Activated CD8-positive, alpha-beta T cell treated with anti-CD3 and anti-CD28 coated beads for 36 hours (primary cell): Measurements from ENCODE around the gene IQCF5. TPM values are rescaled to one million over a fixed set of nuclear protein-coding genes. Genes with fewer than 3 reads are reported as not detected.

Experiments
- ATAC-seq: fragments of 200-7000 bp; cut with Tn5 transposase; one replicate; pipeline ENCODE4 v1.10.0; 2021; ENCODE audit warnings: mild to moderate bottlenecking, moderate library complexity
- CTCF ChIA-PET: fragments of 350-600 bp; sonication (Branson Sonifier 250); formaldehyde crosslinking; loops from one replicate; lab custom pipeline; 2021; ENCODE audit warnings: antibody characterized with exemption; lab: Charles Lee
- POLR2A ChIA-PET: fragments of 350-600 bp; sonication (Branson Sonifier 250); formaldehyde crosslinking; loops from one replicate; lab custom pipeline; 2021; ENCODE audit warnings: antibody characterized with exemption; lab: Charles Lee
- DNase-seq: peaks from one replicate; pipeline ENCODE4 v3.0.0-alpha.2; 2020
- H3K27ac Mint-ChIP-seq: one replicate; pipeline ENCODE4 v1.8.0; 2021; ENCODE audit warnings: mild to moderate bottlenecking, mixed read lengths
- H3K27me3 Mint-ChIP-seq: one replicate; pipeline ENCODE4 v1.8.0; 2021; ENCODE audit warnings: mixed read lengths
- H3K36me3 Mint-ChIP-seq: one replicate; pipeline ENCODE4 v1.8.0; 2021; ENCODE audit warnings: low read depth, mixed read lengths
- H3K4me1 Mint-ChIP-seq: one replicate; pipeline ENCODE4 v1.8.0; 2021; ENCODE audit warnings: low read depth, mixed read lengths
- H3K4me3 Mint-ChIP-seq: one replicate; pipeline ENCODE4 v1.8.0; 2021; ENCODE audit warnings: mild to moderate bottlenecking, moderate library complexity, mixed read lengths
- H3K9me3 Mint-ChIP-seq: one replicate; pipeline ENCODE4 v1.8.0; 2021; ENCODE audit warnings: mixed read lengths
- intact Hi-C: fragments of 100-400 bp; cut with micrococcal nuclease; formaldehyde crosslinking; loops from one replicate; pipeline ENCODE4 v1.10.0; 2022
- total RNA-seq, 2 experiments: library from RNA; stranded (reverse); gene quantifications; one replicate each; pipeline ENCODE4 v1.2.3, GENCODE V29; 2021
- TF ChIP-seq, protein P1 (sequence below): fragments of 200-600 bp; IDR thresholded peaks from one replicate; pipeline ENCODE4 v1.8.0; 2022; ENCODE audit warnings: antibody characterized with exemption, mild to moderate bottlenecking

Gene IQCF5
- total RNA-seq, 2 experiments from 2014 or later, result not detected

DNA sequence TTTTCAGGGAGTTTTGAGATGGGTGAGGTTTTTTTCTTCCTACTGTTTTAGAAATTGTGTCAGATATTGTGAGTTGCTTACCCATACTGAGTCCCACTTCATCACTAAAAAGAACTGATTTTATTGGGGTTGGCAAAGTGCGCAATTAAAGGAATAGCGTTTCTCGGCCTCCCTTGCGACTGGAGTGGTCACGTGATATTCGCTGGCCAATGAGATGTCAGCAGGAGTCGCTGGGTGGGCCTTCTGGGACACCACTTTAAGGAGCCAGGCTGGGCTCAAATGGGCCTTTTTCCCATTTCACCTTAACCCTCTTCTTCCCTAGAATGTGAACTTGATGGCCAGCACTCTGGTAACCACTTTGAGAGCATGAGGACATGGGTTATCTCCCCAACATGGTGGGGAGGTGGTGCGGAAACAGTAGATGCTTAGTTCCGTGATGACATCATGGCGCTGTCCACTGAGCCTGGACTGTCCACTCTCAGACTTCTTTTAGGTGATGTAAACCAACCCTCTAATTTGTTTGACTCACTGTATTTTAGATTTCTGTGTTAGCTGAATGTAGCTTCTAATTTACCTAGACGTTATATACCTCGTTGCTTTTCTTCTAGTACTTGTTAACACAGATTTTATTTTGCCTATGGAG lies 13.2 kb upstream of the IQCF5 start:
- Mint-ChIP-seq H3K4me3 (no peak overlapping the region), H3K9me3 (no peaks in the 10 kb centered on the region), H3K4me1 (peaks cover 4% of the 10 kb centered on the region), H3K36me3 (no peaks in the 10 kb centered on the region), H3K27me3 (peaks cover 1% of the 10 kb centered on the region), H3K27ac (no peak overlapping the region)
- DNase-seq (no peak), ATAC-seq (no peak)
- ChIA-PET POLR2A (no interaction called here), CTCF (interaction anchor here (1.0 kb wide), 1 partner anchor 53 kb away, joined by 3 read pairs; the partner anchor contains the start of genes PARP3 and RRP9)
- intact Hi-C loops, result no loop called here
- TF ChIP-seq, protein P1, sequence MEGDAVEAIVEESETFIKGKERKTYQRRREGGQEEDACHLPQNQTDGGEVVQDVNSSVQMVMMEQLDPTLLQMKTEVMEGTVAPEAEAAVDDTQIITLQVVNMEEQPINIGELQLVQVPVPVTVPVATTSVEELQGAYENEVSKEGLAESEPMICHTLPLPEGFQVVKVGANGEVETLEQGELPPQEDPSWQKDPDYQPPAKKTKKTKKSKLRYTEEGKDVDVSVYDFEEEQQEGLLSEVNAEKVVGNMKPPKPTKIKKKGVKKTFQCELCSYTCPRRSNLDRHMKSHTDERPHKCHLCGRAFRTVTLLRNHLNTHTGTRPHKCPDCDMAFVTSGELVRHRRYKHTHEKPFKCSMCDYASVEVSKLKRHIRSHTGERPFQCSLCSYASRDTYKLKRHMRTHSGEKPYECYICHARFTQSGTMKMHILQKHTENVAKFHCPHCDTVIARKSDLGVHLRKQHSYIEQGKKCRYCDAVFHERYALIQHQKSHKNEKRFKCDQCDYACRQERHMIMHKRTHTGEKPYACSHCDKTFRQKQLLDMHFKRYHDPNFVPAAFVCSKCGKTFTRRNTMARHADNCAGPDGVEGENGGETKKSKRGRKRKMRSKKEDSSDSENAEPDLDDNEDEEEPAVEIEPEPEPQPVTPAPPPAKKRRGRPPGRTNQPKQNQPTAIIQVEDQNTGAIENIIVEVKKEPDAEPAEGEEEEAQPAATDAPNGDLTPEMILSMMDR, result no peak

DNA sequence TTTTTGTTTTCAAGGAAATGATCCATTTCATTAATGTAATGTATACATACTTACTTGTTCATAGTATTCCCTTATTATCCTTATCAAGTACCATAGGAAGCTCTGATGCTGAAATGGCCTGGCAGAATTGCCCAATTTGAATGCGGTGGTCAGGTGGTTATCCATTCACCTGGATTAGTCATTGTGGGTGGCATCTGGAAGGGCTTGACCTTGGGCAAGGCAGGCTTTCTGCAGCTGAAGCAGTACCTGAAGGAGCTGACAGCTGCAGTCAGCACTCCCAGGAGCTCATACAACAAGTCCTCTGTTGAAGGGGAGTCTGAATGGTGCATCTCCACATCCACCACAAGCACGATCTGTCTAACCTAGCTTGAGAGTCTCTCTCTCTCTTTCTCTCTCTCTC lies 12.2 kb upstream of the IQCF5 start:
- Mint-ChIP-seq H3K27me3 (peaks cover 4% of the 10 kb centered on the region), H3K4me1 (peaks cover 4% of the 10 kb centered on the region), H3K27ac (no peak overlapping the region), H3K4me3 (no peak overlapping the region), H3K36me3 (no peaks in the 10 kb centered on the region), H3K9me3 (no peaks in the 10 kb centered on the region)
- ATAC-seq (no peak), DNase-seq (no peak)
- TF ChIP-seq, protein P1, result no peak
- ChIA-PET CTCF (no interaction called here), POLR2A (no interaction called here)
- intact Hi-C loops, result no loop called here

DNA sequence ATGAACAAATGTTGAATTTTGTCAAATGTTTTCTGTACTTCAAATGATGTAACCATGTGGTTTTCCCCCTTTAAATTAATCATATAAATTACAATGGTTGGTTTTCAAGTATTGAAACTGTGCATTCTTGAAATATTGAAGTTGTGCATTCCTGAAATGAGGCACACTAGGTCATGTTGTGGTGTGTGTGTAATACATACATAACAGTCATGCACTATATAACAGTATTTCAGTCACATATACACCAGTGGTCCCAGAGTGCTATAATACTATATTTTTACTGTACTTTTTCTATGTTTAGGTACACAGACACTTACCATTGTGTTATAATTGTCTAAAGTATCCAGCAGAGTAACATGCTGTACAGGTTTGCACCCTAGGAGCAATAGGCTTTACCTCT lies 11.0 kb upstream of the IQCF5 start:
- Mint-ChIP-seq H3K27me3 (peaks cover 9% of the 10 kb centered on the region), H3K4me1 (peaks cover 3% of the 10 kb centered on the region), H3K4me3 (no peak overlapping the region), H3K27ac (no peak overlapping the region), H3K36me3 (no peaks in the 10 kb centered on the region), H3K9me3 (no peaks in the 10 kb centered on the region)
- POLR2A ChIA-PET, result no interaction called here
- ATAC-seq (no peak), DNase-seq (no peak)
- TF ChIP-seq, protein P1, result no peak
- CTCF ChIA-PET, result no interaction called here
- intact Hi-C loops, result no loop called here

DNA sequence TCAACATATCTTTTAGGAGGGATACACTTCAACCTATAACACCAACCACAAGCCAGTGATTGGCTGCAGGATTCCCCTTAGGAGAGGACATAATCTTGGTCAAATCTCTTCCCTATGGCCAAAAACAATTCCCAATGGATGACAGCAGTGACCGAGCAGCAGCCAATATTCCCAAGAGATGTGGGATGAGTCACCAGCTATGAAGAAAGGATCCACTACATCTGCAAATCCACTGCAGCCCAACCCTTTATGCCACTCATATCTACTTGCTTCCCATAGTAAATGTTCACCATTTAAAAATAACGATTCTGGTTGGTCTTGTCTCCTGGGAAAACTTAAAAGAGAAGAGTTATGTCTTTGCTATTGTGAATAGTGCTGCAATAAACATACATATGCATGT lies 4.5 kb upstream of the IQCF5 start:
- ChIA-PET CTCF (no interaction called here), POLR2A (no interaction called here)
- no peak for DNase-seq
- H3K9me3 Mint-ChIP-seq, result no peaks in the 10 kb centered on the region
- H3K4me1 Mint-ChIP-seq, result no peaks in the 10 kb centered on the region
- no peak overlapping the region for H3K4me3 Mint-ChIP-seq
- ATAC-seq, result no peak
- intact Hi-C loops, result no loop called here
- H3K27me3 Mint-ChIP-seq, result peaks cover 12% of the 10 kb centered on the region
- no peaks in the 10 kb centered on the region for H3K36me3 Mint-ChIP-seq
- no peak overlapping the region for H3K27ac Mint-ChIP-seq
- TF ChIP-seq, protein P1, result no peak

GRCh38 chr3:51876186-51876585 lies 785 bp upstream of the IQCF5 start:
- H3K9me3 Mint-ChIP-seq, result no peaks in the 10 kb centered on the region
- DNase-seq (no peak), ATAC-seq (no peak)
- intact Hi-C loops, result no loop called here
- H3K27me3 Mint-ChIP-seq, result peaks cover 5% of the 10 kb centered on the region
- no peak overlapping the region for H3K27ac Mint-ChIP-seq
- H3K4me3 Mint-ChIP-seq, result no peak overlapping the region
- ChIA-PET POLR2A (interaction anchor here (0.6 kb wide), 1 partner anchor 64 kb away, joined by 5 read pairs; no protein-coding TSS in a partner anchor), CTCF (interaction anchor here (0.6 kb wide), 1 partner anchor 32 kb away, joined by 4 read pairs; no protein-coding TSS in a partner anchor)
- no peaks in the 10 kb centered on the region for H3K4me1 Mint-ChIP-seq
- no peaks in the 10 kb centered on the region for H3K36me3 Mint-ChIP-seq
- TF ChIP-seq, protein P1, result no peak
